GM12878 (cell line): ENCODE data around the gene ANGPTL2. TPM values are rescaled to one million over a fixed set of nuclear protein-coding genes. Genes with fewer than 3 reads are reported as not detected.

ENCODE experiments used
- ATAC-seq: fragments of 200-7000 bp; cut with Tn5 transposase; 3 replicates; pipeline ENCODE4 v1.9.1; 2020; ENCODE audit warnings: mild to moderate bottlenecking, moderate library complexity
- BruUV-seq: library from RNA; stranded (reverse); fragments of 400-500 nt; replicated peaks from 2 replicates; lab custom pipeline; 2021; lab: Mats Ljungman, UMichigan
- CTCF ChIA-PET: fragments of 300-600 bp; sonication (Branson Sonifier 250); formaldehyde crosslinking; extraction: SDS; loops from one replicate; lab custom pipeline; 2021; ENCODE audit warnings: inconsistent platforms; lab: Yijun Ruan, JAX
- POLR2A ChIA-PET: fragments of 350-600 bp; formaldehyde crosslinking; extraction: SDS; loops from one replicate; lab custom pipeline; 2021; ENCODE audit warnings: inconsistent platforms; lab: Charles Lee
- RAD21 ChIA-PET: fragments of 300-600 bp; sonication (Branson Sonifier 250); formaldehyde crosslinking; loops from one replicate; lab custom pipeline; 2023; ENCODE audit warnings: antibody characterized with exemption; ENCODE audit not compliant: unreplicated experiment; lab: Charles Lee
- SMC1A ChIA-PET: fragments of 300-600 bp; sonication (Branson Sonifier 250); formaldehyde crosslinking; loops from one replicate; lab custom pipeline; 2023; ENCODE audit not compliant: unreplicated experiment, uncharacterized antibody; lab: Charles Lee
- DNase-seq: peaks from one replicate; pipeline ENCODE4 v3.0.0-alpha.2; 2011; ENCODE audit warnings: low read depth, low spot score
- FAIRE-seq: peaks from 3 replicates; lab custom pipeline; 2011; peaks lifted over from hg19 to GRCh38; lab: Jason Lieb, UNC
- H2AFZ ChIP-seq: 2 replicates; pipeline ENCODE4 v1.6.0; 2011; ENCODE audit warnings: low read depth, low read length, control low read depth; ENCODE audit not compliant: control insufficient read depth
- H3K27ac ChIP-seq: 2 replicates; pipeline ENCODE4 v1.5.1; 2011; ENCODE audit warnings: control low read depth; ENCODE audit not compliant: control insufficient read depth, insufficient read depth
- H3K27me3 ChIP-seq, 2 experiments: replicated peaks in 1 of 2; 2 replicates each; pipeline versions ENCODE4 v1.6.0 to v1.6.1; 2011; ENCODE audit warnings: low read length in 1 of 2; ENCODE audit not compliant: control insufficient read depth in 2 of 2, insufficient read depth in 2 of 2
- H3K36me3 ChIP-seq, 2 experiments: 2 replicates each; pipeline ENCODE4 v1.5.1; 2011; ENCODE audit warnings: low read length in 1 of 2; ENCODE audit not compliant: control insufficient read depth in 2 of 2, insufficient read depth in 2 of 2
- H3K4me1 ChIP-seq: 2 replicates; pipeline ENCODE4 v1.6.1; 2011; ENCODE audit warnings: mild to moderate bottlenecking, low read length, moderate library complexity, mixed read lengths; ENCODE audit not compliant: control insufficient read depth, insufficient read depth
- H3K4me2 ChIP-seq: 2 replicates; pipeline ENCODE4 v1.6.0; 2011; ENCODE audit warnings: control low read depth; ENCODE audit not compliant: control insufficient read depth, insufficient read depth
- H3K4me3 ChIP-seq: fragments of 200-600 bp; sonication (generic); 2 replicates; pipeline ENCODE4 v1.5.1; 2016
- H3K79me2 ChIP-seq: 2 replicates; pipeline ENCODE4 v1.6.0; 2011; ENCODE audit warnings: low read length; ENCODE audit not compliant: control insufficient read depth, insufficient read depth
- H3K9ac ChIP-seq: 2 replicates; pipeline ENCODE4 v1.8.0; 2011; ENCODE audit warnings: low read length, control low read depth, mixed read lengths; ENCODE audit not compliant: control insufficient read depth, insufficient read depth
- H3K9me3 ChIP-seq: replicated peaks from 3 replicates; pipeline ENCODE4 v1.5.1; 2011; ENCODE audit warnings: mild to moderate bottlenecking, low read length; ENCODE audit not compliant: control insufficient read depth, insufficient read depth
- H4K20me1 ChIP-seq: 2 replicates; pipeline ENCODE4 v1.6.0; 2011; ENCODE audit not compliant: control insufficient read depth, insufficient read depth
- ZSCAN29 ChIP-seq: fragments of 450-650 bp; IDR thresholded peaks from 2 replicates; pipeline ENCODE4 v1.6.1; 2017; ENCODE audit warnings: mild to moderate bottlenecking, moderate library complexity
- WGBS: methylation state at CpG from one replicate; pipeline ENCODE4 v1.1.6; 2016; ENCODE audit warnings: low lambda C conversion rate; ENCODE audit not compliant: insufficient replicate concordance, insufficient coverage; ENCODE audit errors: missing lambda C conversion rate; 5-methylcytosine and 5-hydroxymethylcytosine counted together
- in situ Hi-C: fragments of 300-500 bp; cut with MboI; formaldehyde crosslinking; loops from 9 replicates; pipeline ENCODE4 v1.14.3; 2018; ENCODE audit warnings: mixed read lengths
- intact Hi-C: fragments of 100-400 bp; cut with micrococcal nuclease; formaldehyde crosslinking; loops from one replicate; pipeline ENCODE4 v1.14.2; 2022; ENCODE audit not compliant: unreplicated experiment
- polyA plus RNA-seq, 11 experiments: library from polyadenylated mRNA; depleted of rRNA in 4 of 11; unstranded in 6 of 11; stranded (reverse) in 5 of 11; fragments of >200 nt; fragmentation: Nextera tagmentation in 4 of 11; fragmentation: Illumina TruSeq in 1 of 11; extraction: Ambion mirVana in 4 of 11; extraction: Trizol in 1 of 11; gene quantifications; 1 replicate in 1 of 11; 2 replicates in 10 of 11; pipeline versions ENCODE4 v1.2.1 to v1.2.3, GENCODE V29; 2011 to 2016; ENCODE audit warnings: inconsistent platforms in 2 of 11, missing spikeins in 2 of 11, low read depth in 1 of 11
- total RNA-seq, 4 experiments: library from RNA; depleted of rRNA in 3 of 4; stranded (reverse); fragments of >200 nt in 3 of 4; fragmentation: Illumina TruSeq in 1 of 4; extraction: Trizol in 1 of 4; gene quantifications; 2 replicates each; pipeline versions ENCODE4 v1.2.1 to v1.2.3, GENCODE V29; 2013 to 2021
- TF ChIP-seq, protein P1 (sequence below): fragments of 450-650 bp; IDR thresholded peaks from 2 replicates; pipeline ENCODE4 v1.6.1; 2017; ENCODE audit warnings: mild to moderate bottlenecking, moderate library complexity

Gene ANGPTL2
- total and polyA plus RNA-seq, 10 of the 15 experiments (the other 5 are each of a cell fraction or from before 2014, with no cell fraction given) = 0.13 to 2.6 (median 0.82) TPM; not detected in 1

GRCh38 chr9:127138444-127138843, 16.0 kb upstream of the ANGPTL2 start:
- in situ Hi-C loops (no loop called here), intact Hi-C loops (no loop called here)
- Histone ChIP-seq H3K9ac (no peak overlapping the region), H3K4me3 (no peak overlapping the region), H3K27me3 (no peaks in the 10 kb centered on the region), H3K4me1 (no peaks in the 10 kb centered on the region), H3K79me2 (no peaks in the 10 kb centered on the region), H3K9me3 (no peaks in the 10 kb centered on the region), H3K36me3 (no peaks in the 10 kb centered on the region), H2AFZ (no peak overlapping the region), H3K27ac (no peak overlapping the region), H3K4me2 (no peak overlapping the region), H4K20me1 (no peaks in the 10 kb centered on the region)
- ChIA-PET RAD21 (interaction anchor here (1.2 to 1.8 kb wide), 3 partner anchors 16 to 69 kb away, joined by 3 to 5 read pairs (median 4); no protein-coding TSS in a partner anchor), SMC1A (interaction anchor here (1.3 to 3.0 kb wide), 3 partner anchors 14 to 27 kb away, joined by 3 to 10 read pairs (median 3); no protein-coding TSS in a partner anchor), POLR2A (interaction anchor here (2.3 kb wide), 1 partner anchor 9 kb away, joined by 5 read pairs; no protein-coding TSS in a partner anchor), CTCF (interaction anchor here (1.1 to 2.5 kb wide), 3 partner anchors 17 to 172 kb away, joined by 3 to 11 read pairs (median 3); no protein-coding TSS in a partner anchor)
- TF ChIP-seq, protein P1, sequence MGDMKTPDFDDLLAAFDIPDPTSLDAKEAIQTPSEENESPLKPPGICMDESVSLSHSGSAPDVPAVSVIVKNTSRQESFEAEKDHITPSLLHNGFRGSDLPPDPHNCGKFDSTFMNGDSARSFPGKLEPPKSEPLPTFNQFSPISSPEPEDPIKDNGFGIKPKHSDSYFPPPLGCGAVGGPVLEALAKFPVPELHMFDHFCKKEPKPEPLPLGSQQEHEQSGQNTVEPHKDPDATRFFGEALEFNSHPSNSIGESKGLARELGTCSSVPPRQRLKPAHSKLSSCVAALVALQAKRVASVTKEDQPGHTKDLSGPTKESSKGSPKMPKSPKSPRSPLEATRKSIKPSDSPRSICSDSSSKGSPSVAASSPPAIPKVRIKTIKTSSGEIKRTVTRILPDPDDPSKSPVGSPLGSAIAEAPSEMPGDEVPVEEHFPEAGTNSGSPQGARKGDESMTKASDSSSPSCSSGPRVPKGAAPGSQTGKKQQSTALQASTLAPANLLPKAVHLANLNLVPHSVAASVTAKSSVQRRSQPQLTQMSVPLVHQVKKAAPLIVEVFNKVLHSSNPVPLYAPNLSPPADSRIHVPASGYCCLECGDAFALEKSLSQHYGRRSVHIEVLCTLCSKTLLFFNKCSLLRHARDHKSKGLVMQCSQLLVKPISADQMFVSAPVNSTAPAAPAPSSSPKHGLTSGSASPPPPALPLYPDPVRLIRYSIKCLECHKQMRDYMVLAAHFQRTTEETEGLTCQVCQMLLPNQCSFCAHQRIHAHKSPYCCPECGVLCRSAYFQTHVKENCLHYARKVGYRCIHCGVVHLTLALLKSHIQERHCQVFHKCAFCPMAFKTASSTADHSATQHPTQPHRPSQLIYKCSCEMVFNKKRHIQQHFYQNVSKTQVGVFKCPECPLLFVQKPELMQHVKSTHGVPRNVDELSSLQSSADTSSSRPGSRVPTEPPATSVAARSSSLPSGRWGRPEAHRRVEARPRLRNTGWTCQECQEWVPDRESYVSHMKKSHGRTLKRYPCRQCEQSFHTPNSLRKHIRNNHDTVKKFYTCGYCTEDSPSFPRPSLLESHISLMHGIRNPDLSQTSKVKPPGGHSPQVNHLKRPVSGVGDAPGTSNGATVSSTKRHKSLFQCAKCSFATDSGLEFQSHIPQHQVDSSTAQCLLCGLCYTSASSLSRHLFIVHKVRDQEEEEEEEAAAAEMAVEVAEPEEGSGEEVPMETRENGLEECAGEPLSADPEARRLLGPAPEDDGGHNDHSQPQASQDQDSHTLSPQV = no peak
- TF ChIP-seq ZSCAN29 = no peak
- no peak for DNase-seq
- no peak for FAIRE-seq
- ATAC-seq = no peak
- WGBS = 57% methylated on average over 4 of the region's 4 CpGs
- BruUV-seq = no TSS peak
